ENCODE results near the gene TUBGCP5. TPM values are rescaled to one million over a fixed set of nuclear protein-coding genes. Genes with fewer than 3 reads are reported as not detected.

Gene TUBGCP5
- total RNA-seq, 2 experiments from 2014 or later, result 24.2 to 24.5 TPM

GRCh38 chr15:22979238-22980188, 59.9 kb downstream of the TUBGCP5 start:
- H3K36me3 Mint-ChIP-seq (ENCODE audit: low read depth), result no peaks in the 10 kb centered on the region
- Histone ChIP-seq H3K9me3 (ENCODE audit: control insufficient read depth in 1 of 2, insufficient read depth in 1 of 2, low read length in 2 of 2) (peaks cover 0 to 4% of the 10 kb centered on the region in 2 experiments), H3K4me3 (ENCODE audit: low read length) (peak overlapping the region; percentile 63), H3K4me1 (ENCODE audit: insufficient read depth, low read length) (peaks cover 19% of the 10 kb centered on the region), H3K27ac (ENCODE audit: low read depth in 1 of 2, low read length in 2 of 2) (no peak overlapping the region), H3K36me3 (ENCODE audit: insufficient read depth, low read length) (no peaks in the 10 kb centered on the region), H3K27me3 (ENCODE audit: control insufficient read depth in 1 of 2, insufficient read depth in 2 of 2, low read length in 2 of 2) (peaks cover 13 to 14% of the 10 kb centered on the region in 2 experiments)
- H3K9me3 Mint-ChIP-seq, result no peaks in the 10 kb centered on the region
- ATAC-seq (ENCODE audit: poor library complexity) (peak; percentile 51), DNase-seq (peak in 5 of 14 experiments; percentile 8 to 47 (median 30))
- TF ChIP-seq CTCF (IDR thresholded peaks at IDR 0.05), result no peak
- no peak overlapping the region for H3K27ac Mint-ChIP-seq
- peaks cover 14% of the 10 kb centered on the region for H3K4me1 Mint-ChIP-seq (ENCODE audit: low read depth)
- H3K4me3 Mint-ChIP-seq, result peak overlapping the region; percentile 90
- CTCF ChIA-PET, result no interaction called here
- POLR2A ChIA-PET, result interaction anchor here (2.8 kb wide), 1 partner anchor 59 kb away, joined by 14 read pairs; the partner anchor contains the start of gene TUBGCP5
- H3K27me3 Mint-ChIP-seq, result peaks cover 17% of the 10 kb centered on the region
- intact Hi-C loops (cut with DNase I, micrococcal nuclease), result loop anchor here in 1 of 2 experiments (10.0 kb wide), 1 partner anchor 95 kb away; no protein-coding TSS in a partner anchor

- Histone ChIP-seq H3K4me1 (ENCODE audit: insufficient read depth, low read length) (peaks cover 19% of the 10 kb centered on the region), H3K9me3 (ENCODE audit: control insufficient read depth in 1 of 2, insufficient read depth in 1 of 2, low read length in 2 of 2) (peaks cover 0 to 4% of the 10 kb centered on the region in 2 experiments), H3K27ac (ENCODE audit: low read depth in 1 of 2, low read length in 2 of 2) (no peak overlapping the region), H3K27me3 (ENCODE audit: control insufficient read depth in 1 of 2, insufficient read depth in 2 of 2, low read length in 2 of 2) (peaks cover 13 to 14% of the 10 kb centered on the region in 2 experiments), H3K36me3 (ENCODE audit: insufficient read depth, low read length) (no peaks in the 10 kb centered on the region), H3K4me3 (ENCODE audit: low read length) (peak overlapping the region; percentile 63)
- Mint-ChIP-seq H3K36me3 (ENCODE audit: low read depth) (no peaks in the 10 kb centered on the region), H3K4me1 (ENCODE audit: low read depth) (peaks cover 14% of the 10 kb centered on the region), H3K27me3 (peaks cover 17% of the 10 kb centered on the region), H3K27ac (no peak overlapping the region), H3K4me3 (peak overlapping the region; percentile 90), H3K9me3 (no peaks in the 10 kb centered on the region)
- ATAC-seq (ENCODE audit: poor library complexity), result no peak
- POLR2A ChIA-PET, result interaction anchor here (2.8 kb wide), 1 partner anchor 60 kb away, joined by 14 read pairs; the partner anchor contains the start of gene TUBGCP5
- peak in 1 of 14 experiments; percentile 21 for DNase-seq
- intact Hi-C loops (cut with DNase I, micrococcal nuclease), result loop anchor here in 1 of 2 experiments (10.0 kb wide), 1 partner anchor 94 kb away; no protein-coding TSS in a partner anchor
- CTCF ChIA-PET, result no interaction called here
- TF ChIP-seq CTCF (IDR thresholded peaks at IDR 0.05), result no peak
Observed at GRCh38 chr15:22978691-22979237, 60.6 kb downstream of the TUBGCP5 start.

- H3K36me3 Mint-ChIP-seq (ENCODE audit: low read depth), result no peaks in the 10 kb centered on the region
Observed at GRCh38 chr15:22974745-22975144, 64.6 kb downstream of the TUBGCP5 start.

More at GRCh38 chr15:22974745-22975144, 64.6 kb downstream of the TUBGCP5 start:
- DNase-seq (peak in 2 of 14 experiments; percentile 49 to 65), ATAC-seq (ENCODE audit: poor library complexity) (no peak)
- peaks cover 13% of the 10 kb centered on the region for H3K4me1 ChIP-seq (ENCODE audit: insufficient read depth, low read length)
- Mint-ChIP-seq H3K4me3 (no peak overlapping the region), H3K27ac (no peak overlapping the region), H3K9me3 (no peaks in the 10 kb centered on the region), H3K27me3 (peaks cover 16% of the 10 kb centered on the region), H3K4me1 (ENCODE audit: low read depth) (peaks cover 13% of the 10 kb centered on the region)
- peaks cover 0 to 4% of the 10 kb centered on the region in 2 experiments for H3K9me3 ChIP-seq (ENCODE audit: control insufficient read depth in 1 of 2, insufficient read depth in 1 of 2, low read length in 2 of 2)
- no peak overlapping the region for H3K27ac ChIP-seq (ENCODE audit: low read depth in 1 of 2, low read length in 2 of 2)
- H3K27me3 ChIP-seq (ENCODE audit: control insufficient read depth in 1 of 2, insufficient read depth in 2 of 2, low read length in 2 of 2), result peaks cover 13 to 14% of the 10 kb centered on the region in 2 experiments
- H3K36me3 ChIP-seq (ENCODE audit: insufficient read depth, low read length), result no peaks in the 10 kb centered on the region
- no peak overlapping the region for H3K4me3 ChIP-seq (ENCODE audit: low read length)
- ChIA-PET CTCF (no interaction called here), POLR2A (no interaction called here)
- intact Hi-C loops (cut with DNase I, micrococcal nuclease), result loop anchor here in 1 of 2 experiments (5.0 to 10.0 kb wide), 2 partner anchors 52 to 90 kb away; no protein-coding TSS in a partner anchor
- TF ChIP-seq CTCF (IDR thresholded peaks at IDR 0.05), result no peak

All from CD4-positive, alpha-beta T cell (primary cell).